ENCODE data around the gene HIP1. TPM values are rescaled to one million over a fixed set of nuclear protein-coding genes. Genes with fewer than 3 reads are reported as not detected.

The HIP1 gene
- total and polyA plus RNA-seq, 9 of the 15 experiments (the other 6 are each of a cell fraction or from before 2014, with no cell fraction given): 2.4 to 13.7 (median 9.5) TPM

- Histone ChIP-seq H3K9me1 (ENCODE audit: control insufficient read depth, insufficient read depth, low read length) (no peaks in the 10 kb centered on the region), H3K36me3 (ENCODE audit: control insufficient read depth, insufficient read depth, low read length) (no peaks in the 10 kb centered on the region; the same call in 2 of the 3 replicates), H3K27me3 (ENCODE audit: control insufficient read depth in 2 of 2, insufficient read depth in 2 of 2, low read length in 2 of 2) (no peaks in the 10 kb centered on the region), H3K4me2 (ENCODE audit: insufficient read depth, low read length) (no peak overlapping the region), H2AFZ (ENCODE audit: low read depth, low read length) (no peak overlapping the region), H3K9ac (ENCODE audit: insufficient read depth in 1 of 2, low read depth in 2 of 2, low read length in 2 of 2) (no peak overlapping the region), H3K4me3 (no peak overlapping the region), H3K9me3 (replicated peaks; ENCODE audit: control insufficient read depth, insufficient read depth, low read depth, low read length) (peaks cover 10% of the 10 kb centered on the region), H4K20me1 (replicated peaks; ENCODE audit: control insufficient read depth, insufficient read depth, low read length) (no peaks in the 10 kb centered on the region), H3K79me2 (ENCODE audit: control insufficient read depth, insufficient read depth, low read length) (no peaks in the 10 kb centered on the region), H3K4me1 (replicated peaks in 1 of 2; ENCODE audit: control insufficient read depth in 2 of 2, insufficient read depth in 2 of 2, low read length in 2 of 2) (peaks cover 0 to 7% of the 10 kb centered on the region in 2 experiments; a peak in 3 of 5 replicates), H3K27ac (ENCODE audit: extremely low read depth, low read depth, low read length) (no peak overlapping the region)
- no peak for DNase-seq (ENCODE audit: extremely low read depth in 1 of 4, low spot score in 3 of 4)
- ATAC-seq: no peak
- intact Hi-C loops (cut with micrococcal nuclease): no loop called here
- in situ Hi-C loops (cut with MboI): loop anchor here (10.0 to 25.0 kb wide), 2 partner anchors 191 to 992 kb away; partner anchors contain the start of gene POMZP3
- WGBS (ENCODE audit: insufficient coverage, low coverage, missing lambda C conversion rate): 41% methylated on average over 2 of the region's 2 CpGs
- TF ChIP-seq ZNF146 (CRISPR knock-in tag; IDR thresholded peaks at IDR 0.05; ENCODE audit: unreplicated experiment) (peak; percentile 85), ILK (tag; IDR thresholded peaks at IDR 0.05; ENCODE audit: borderline replicate concordance, low read depth) (no peak), KDM1A (IDR thresholded peaks at IDR 0.05) (0 out of 4 replicates have a peak, but pooled peaks of 1 of the 2 experiments have one; percentile 15), POLR3A (IDR thresholded peaks at IDR 0.05; ENCODE audit: borderline replicate concordance, extremely low read depth, insufficient read depth, insufficient read length) (no peak), TAF7 (tag; IDR thresholded peaks at IDR 0.05) (no peak), SNAPC5 (CRISPR knock-in tag; IDR thresholded peaks at IDR 0.05) (no peak), ADNP (tag; IDR thresholded peaks at IDR 0.05) (0 out of 2 replicates have a peak, but pooled peaks have one; percentile 17), LARP7 (IDR thresholded peaks at IDR 0.05) (no peak), PHF21A (IDR thresholded peaks at IDR 0.05; ENCODE audit: borderline replicate concordance, low read depth) (no peak)
- ChIA-PET CTCF (ENCODE audit: low intra/inter-chr PET ratio) (no interaction called here), POLR2A (interaction anchor here (0.6 kb wide), 1 partner anchor 10 kb away, joined by 3 read pairs; no protein-coding TSS in a partner anchor)
- no TSS peak for BruUV-seq (replicated peaks)
- FAIRE-seq: no peak
These were observed 93.2 kb downstream of the HIP1 start for GRCh38 chr7:75645570-75645969.
